Heart right ventricle (tissue), 16 donors: ENCODE results near the gene WDR1. TPM values are rescaled to one million over a fixed set of nuclear protein-coding genes. Genes with fewer than 3 reads are reported as not detected.

Source experiments
- ATAC-seq, 8 donors: fragments of 200-7000 bp; cut with Tn5 transposase; one replicate each; pipeline ENCODE4 v1.9.1; 2020; ENCODE audit warnings: mild to moderate bottlenecking in 8 of 8, moderate library complexity in 8 of 8, moderate number of reproducible peaks in 1 of 8
- DNase-seq, 2 donors: peaks; one replicate each; pipeline ENCODE4 v3.0.0-alpha.2; 2020
- H3K27ac ChIP-seq, 10 donors: fragments of 200-600 bp; sonication (generic) in 2 of 10; one replicate each; pipeline versions ENCODE4 v1.5.0 to v1.8.0; 2020 to 2022; ENCODE audit warnings: mild to moderate bottlenecking in 3 of 10
- H3K27me3 ChIP-seq, 7 donors: fragments of 200-600 bp; one replicate each; pipeline ENCODE4 v1.8.0; 2021 to 2022; ENCODE audit warnings: mild to moderate bottlenecking in 2 of 7
- H3K36me3 ChIP-seq, 9 donors: fragments of 200-600 bp; sonication (generic) in 1 of 9; one replicate each; pipeline versions ENCODE4 v1.5.0 to v1.8.0; 2020 to 2022; ENCODE audit warnings: mild to moderate bottlenecking in 2 of 9
- H3K4me1 ChIP-seq, 9 donors: fragments of 200-600 bp; sonication (generic) in 1 of 9; one replicate each; pipeline versions ENCODE4 v1.5.0 to v1.8.0; 2020 to 2022; ENCODE audit warnings: mild to moderate bottlenecking in 4 of 9
- H3K4me3 ChIP-seq, 10 donors: fragments of 200-600 bp; sonication (generic) in 2 of 10; one replicate each; pipeline versions ENCODE4 v1.5.0 to v1.8.0; 2020 to 2022; ENCODE audit warnings: mild to moderate bottlenecking in 7 of 10, moderate library complexity in 2 of 10
- H3K9me3 ChIP-seq, 11 donors: fragments of 200-600 bp in 10 of 11; sonication (generic) in 2 of 11; one replicate each; pipeline versions ENCODE4 v1.5.0 to v1.8.0; 2013 to 2022; ENCODE audit warnings: mild to moderate bottlenecking in 2 of 11, control low read depth in 1 of 11, moderate library complexity in 1 of 11
- WGBS, 2 donors: extraction: QIAGEN DNeasy Blood & Tissue Kit; methylation state at CpG; one replicate each; pipeline ENCODE4 v1.1.7; 2013; ENCODE audit warnings: inconsistent platforms in 1 of 2; 5-methylcytosine and 5-hydroxymethylcytosine counted together
- intact Hi-C, 10 donors: fragments of 100-400 bp; cut with DNase I; formaldehyde crosslinking; loops; one replicate each; pipeline versions ENCODE4 v1.11.1 to v1.14.2; 2022
- polyA plus RNA-seq, 2 donors: library from polyadenylated mRNA; stranded (reverse); fragments of 200-250 nt; gene quantifications; one replicate each; pipeline ENCODE4 v1.2.3, GENCODE V29; 2013
- total RNA-seq, 10 donors: library from RNA; stranded (reverse); fragmentation: NEBNext Ultra II Directional in 3 of 10; extraction: Animal tissue kit (Norgen Biotek cat#: 25700) in 3 of 10; gene quantifications; one replicate each; pipeline versions ENCODE4 v1.2.1 to v1.2.4, GENCODE V29; 2021 to 2023
- TF ChIP-seq, protein P1 (sequence below), 9 donors: fragments of 200-600 bp; sonication (generic) in 2 of 9; IDR thresholded peaks; one replicate each; pipeline versions ENCODE4 v1.5.0 to v1.8.0; 2021 to 2022; ENCODE audit warnings: antibody characterized with exemption in 9 of 9, mild to moderate bottlenecking in 5 of 9, moderate library complexity in 1 of 9
- donor health status: Arrhythmogenic right ventricular cardiomyopathy.
- donor health status: ischemic (EF 13 %, LVEDD 7.1; RV severe dilation, severe dysfunction).
- donor health status: healthy with polysubstance abuse.
- donor health status: DM: no; HTN: yes; CAD: no.
- donor health status: DM: no; HTN: no; CAD: no.
- donor health status: ischemic (EF 25% LVEDD 6.9; RV normal size, moderate dysfunction).
- donor health status: ischemic (EF 25% LVEDD 5.7; RV mildly dilated, moderate dysfunction).
- donor health status: healthy.
- donor health status: DM: yes; HTN: yes; CAD: no.
- donor health status: Ischemic cardiomyopathy.
- donor health status: ischemic (EF 35%, LVEDD 5.7; RV mildly dilated, moderate dysfunction).
- donor health status: nonischemic (EF 11% LVEDD 7.7; RV severe dilation, severe dysfunction).
- donor health status: DM: yes; HTN: yes; CAD: no.
- donor health status: PGD.
- donor health status: ischemic (EF 29% LVEDD 5.4; RV normal size, mild dysfunction).
- donor health status: nonischemic (EF 23%, LVEDD 6.1; RV moderate dilation, normal function).

WDR1 gene
- total and polyA plus RNA-seq, 12 donors: 51.9 to 302 (median 177) TPM

DNA sequence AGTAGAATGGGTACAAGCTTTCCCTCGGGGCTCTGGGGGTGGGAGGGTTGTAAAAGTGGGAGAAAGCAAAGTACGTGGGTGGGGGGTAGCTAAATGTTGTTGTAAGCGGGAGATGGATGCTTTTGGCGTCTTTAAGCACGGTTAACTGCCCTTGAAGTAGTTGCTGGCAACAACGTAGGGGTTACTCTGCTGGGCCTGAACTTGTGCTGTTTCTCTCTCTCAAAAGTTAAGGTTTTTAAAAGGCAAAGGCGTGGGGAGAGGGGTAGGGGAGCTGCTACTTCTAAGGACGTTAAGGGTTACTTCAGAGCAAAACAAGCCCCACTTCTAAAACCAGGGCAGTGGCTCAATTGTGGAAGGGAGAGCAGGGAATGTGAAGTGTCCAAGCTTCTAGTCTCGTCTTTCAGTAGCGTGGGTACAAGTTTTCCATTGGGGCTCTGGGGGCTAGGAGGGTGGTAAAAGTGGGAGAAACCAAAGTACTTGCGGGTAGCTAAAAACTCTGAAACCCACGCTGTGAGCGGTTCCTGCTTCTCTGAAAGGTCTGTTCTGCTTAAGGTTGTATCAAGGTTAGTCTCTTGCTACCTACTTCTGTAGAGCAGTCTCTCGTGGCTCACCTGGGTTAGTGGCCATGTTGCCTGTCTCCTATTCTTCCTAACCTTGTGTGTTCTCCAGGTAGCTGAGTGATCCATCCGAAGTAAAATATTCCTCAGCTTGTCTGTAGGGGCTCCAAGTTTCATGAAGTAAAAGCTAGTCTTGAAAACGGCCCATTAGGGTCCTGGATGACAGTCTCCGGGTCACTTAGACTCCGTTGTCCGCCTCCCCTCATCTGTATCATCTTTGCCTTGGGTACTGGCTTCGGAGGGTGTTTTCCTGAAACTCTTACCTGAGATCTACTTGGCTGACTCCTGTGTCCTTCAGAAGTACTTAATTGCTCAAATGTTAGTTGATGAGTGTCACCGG lies 1.7 kb upstream of the WDR1 start:
- Histone ChIP-seq H3K27me3 (no peaks in the 10 kb centered on the region), H3K27ac (peak overlapping the region in 9 of 10 donors; percentile 92 to 98 (median 95)), H3K4me1 (peaks cover 7 to 47% (median 35%) of the 10 kb centered on the region in 9 donors), H3K9me3 (no peaks in the 10 kb centered on the region), H3K4me3 (peak overlapping the region in 2 of 10 donors; percentile 73 to 84), H3K36me3 (peaks cover 0 to 23% (median 7%) of the 10 kb centered on the region in 9 donors)
- intact Hi-C loops: loop anchor here in 2 of 10 donors (10.0 kb wide), 1 partner anchor 94 kb away; the partner anchor contains the start of gene SLC2A9 (in 2 of the 2)
- WGBS, 2 donors: 86 to 88% methylated on average over 21 of the region's 21 CpGs
- TF ChIP-seq, protein P1, sequence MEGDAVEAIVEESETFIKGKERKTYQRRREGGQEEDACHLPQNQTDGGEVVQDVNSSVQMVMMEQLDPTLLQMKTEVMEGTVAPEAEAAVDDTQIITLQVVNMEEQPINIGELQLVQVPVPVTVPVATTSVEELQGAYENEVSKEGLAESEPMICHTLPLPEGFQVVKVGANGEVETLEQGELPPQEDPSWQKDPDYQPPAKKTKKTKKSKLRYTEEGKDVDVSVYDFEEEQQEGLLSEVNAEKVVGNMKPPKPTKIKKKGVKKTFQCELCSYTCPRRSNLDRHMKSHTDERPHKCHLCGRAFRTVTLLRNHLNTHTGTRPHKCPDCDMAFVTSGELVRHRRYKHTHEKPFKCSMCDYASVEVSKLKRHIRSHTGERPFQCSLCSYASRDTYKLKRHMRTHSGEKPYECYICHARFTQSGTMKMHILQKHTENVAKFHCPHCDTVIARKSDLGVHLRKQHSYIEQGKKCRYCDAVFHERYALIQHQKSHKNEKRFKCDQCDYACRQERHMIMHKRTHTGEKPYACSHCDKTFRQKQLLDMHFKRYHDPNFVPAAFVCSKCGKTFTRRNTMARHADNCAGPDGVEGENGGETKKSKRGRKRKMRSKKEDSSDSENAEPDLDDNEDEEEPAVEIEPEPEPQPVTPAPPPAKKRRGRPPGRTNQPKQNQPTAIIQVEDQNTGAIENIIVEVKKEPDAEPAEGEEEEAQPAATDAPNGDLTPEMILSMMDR (IDR thresholded peaks at IDR 0.05): no peak
- DNase-seq: no peak
- ATAC-seq: no peak

DNA sequence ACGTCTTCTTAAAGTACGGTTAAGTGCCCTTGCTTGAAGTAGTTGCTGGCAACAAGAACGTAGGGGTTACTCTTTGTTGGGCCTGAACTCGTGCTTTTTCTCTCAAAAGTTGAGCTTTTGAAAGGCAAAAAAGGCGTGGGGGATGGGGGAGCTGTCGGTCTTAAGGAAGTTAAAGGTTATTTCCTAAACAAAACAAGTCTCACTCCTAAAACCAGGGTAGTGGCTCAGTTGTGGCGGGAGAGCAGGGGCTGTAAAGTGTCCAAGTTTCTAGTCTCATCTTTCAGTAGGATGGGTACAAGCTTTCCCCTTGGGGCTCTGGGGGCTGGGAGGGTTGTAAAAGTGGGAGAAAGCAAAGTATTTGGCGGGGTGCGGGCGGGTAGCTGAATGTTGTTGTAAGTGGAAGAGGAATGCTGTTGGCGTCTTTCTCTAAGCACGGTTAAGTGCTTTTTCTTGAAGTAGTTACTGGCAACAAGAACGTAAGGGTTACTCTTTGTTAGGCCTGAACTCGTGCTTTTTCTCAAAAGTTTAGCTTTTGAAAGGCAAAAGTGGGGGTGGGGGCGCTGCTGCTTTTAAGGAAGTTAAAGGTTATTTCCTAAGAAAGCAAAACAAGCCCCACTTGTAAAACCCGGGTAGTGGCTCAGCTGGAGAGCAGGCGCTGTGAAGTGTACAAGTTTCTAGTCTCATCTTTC lies 904 bp upstream of the WDR1 start:
- H3K27me3 ChIP-seq: no peaks in the 10 kb centered on the region
- intact Hi-C loops: loop anchor here in 2 of 10 donors (10.0 kb wide), 1 partner anchor 93 kb away; the partner anchor contains the start of gene SLC2A9 (in 2 of the 2)
- ATAC-seq (peak in 4 of 8 donors; percentile 4 to 18 (median 14)), DNase-seq (no peak)
- 32% methylated on average over 17 of the region's 17 CpGs for WGBS, 2 donors
- H3K9me3 ChIP-seq: no peaks in the 10 kb centered on the region
- H3K4me1 ChIP-seq: peaks cover 7 to 49% (median 41%) of the 10 kb centered on the region in 9 donors
- peak overlapping the region; percentile 50 to 86 (median 79) for H3K4me3 ChIP-seq
- H3K36me3 ChIP-seq: peaks cover 0 to 31% (median 15%) of the 10 kb centered on the region in 9 donors
- peak overlapping the region; percentile 92 to 98 (median 95) for H3K27ac ChIP-seq
- TF ChIP-seq, protein P1 (IDR thresholded peaks at IDR 0.05): no peak

DNA sequence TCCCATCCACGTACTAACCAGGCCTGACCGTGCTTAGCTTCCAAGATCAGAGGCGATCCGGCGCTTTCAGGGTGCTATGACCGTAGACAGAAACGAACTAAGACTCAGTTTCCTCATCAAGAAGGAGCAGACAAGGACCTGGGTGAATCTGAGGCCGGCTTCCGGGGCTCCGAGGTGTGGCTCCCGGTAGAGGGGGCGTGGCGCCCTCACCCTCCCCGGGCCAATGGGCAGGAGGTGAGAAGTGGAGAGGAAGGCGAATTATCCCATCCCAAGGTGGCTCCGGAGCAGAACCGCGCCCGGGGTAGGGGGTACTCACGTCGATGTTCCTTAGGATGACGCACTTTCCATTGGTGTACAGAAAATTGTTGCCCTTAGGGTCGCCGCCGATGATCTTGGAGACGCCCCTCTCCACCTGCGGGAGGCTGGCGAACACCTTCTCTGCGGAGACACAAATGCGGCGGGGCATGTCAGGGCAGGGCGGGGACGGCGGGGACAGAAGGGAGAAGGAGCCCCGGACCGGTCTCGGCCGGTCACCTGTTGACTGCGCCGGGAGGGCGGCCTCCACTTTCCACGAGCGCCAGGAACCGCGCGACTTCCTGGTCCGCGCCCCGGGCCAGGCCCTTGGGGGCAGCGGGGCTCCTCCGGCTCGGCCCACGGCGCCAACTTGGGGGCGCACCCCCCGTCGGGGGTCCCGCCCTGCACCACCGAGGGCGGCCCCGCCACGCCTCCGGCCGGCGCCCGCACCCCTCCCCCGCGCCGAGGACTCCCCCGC lies 616 bp downstream of the WDR1 start:
- WGBS, 2 donors: 1 to 2% methylated on average over 48 to 70 of the region's 70 CpGs
- peak in 7 of 8 donors; percentile 28 to 54 (median 31) for ATAC-seq
- H3K4me1 ChIP-seq: peaks cover 7 to 64% (median 47%) of the 10 kb centered on the region in 9 donors
- no peak for DNase-seq
- H3K36me3 ChIP-seq: peaks cover 0 to 46% (median 19%) of the 10 kb centered on the region in 9 donors
- H3K27me3 ChIP-seq: no peaks in the 10 kb centered on the region
- H3K27ac ChIP-seq: peak overlapping the region; percentile 92 to 98 (median 95)
- TF ChIP-seq, protein P1 (IDR thresholded peaks at IDR 0.05): no peak
- no peaks in the 10 kb centered on the region for H3K9me3 ChIP-seq
- intact Hi-C loops: loop anchor here in 3 of 10 donors (1.0 to 10.0 kb wide), 2 partner anchors 91 to 97 kb away; partner anchors contain the start of gene SLC2A9 (in 2 of the 3)
- peak overlapping the region; percentile 60 to 86 (median 79) for H3K4me3 ChIP-seq
